ENCODE data around the gene DERL3. TPM values are rescaled to one million over a fixed set of nuclear protein-coding genes. Genes with fewer than 3 reads are reported as not detected.
A peak's percentile ranks its signal among the peaks of the same experiment; 100 is the strongest.

The DERL3 gene
- total and polyA plus RNA-seq, 2 of the 13 experiments (the other 11 are each of a cell fraction or from before 2014, with no cell fraction given) = not detected

DNA sequence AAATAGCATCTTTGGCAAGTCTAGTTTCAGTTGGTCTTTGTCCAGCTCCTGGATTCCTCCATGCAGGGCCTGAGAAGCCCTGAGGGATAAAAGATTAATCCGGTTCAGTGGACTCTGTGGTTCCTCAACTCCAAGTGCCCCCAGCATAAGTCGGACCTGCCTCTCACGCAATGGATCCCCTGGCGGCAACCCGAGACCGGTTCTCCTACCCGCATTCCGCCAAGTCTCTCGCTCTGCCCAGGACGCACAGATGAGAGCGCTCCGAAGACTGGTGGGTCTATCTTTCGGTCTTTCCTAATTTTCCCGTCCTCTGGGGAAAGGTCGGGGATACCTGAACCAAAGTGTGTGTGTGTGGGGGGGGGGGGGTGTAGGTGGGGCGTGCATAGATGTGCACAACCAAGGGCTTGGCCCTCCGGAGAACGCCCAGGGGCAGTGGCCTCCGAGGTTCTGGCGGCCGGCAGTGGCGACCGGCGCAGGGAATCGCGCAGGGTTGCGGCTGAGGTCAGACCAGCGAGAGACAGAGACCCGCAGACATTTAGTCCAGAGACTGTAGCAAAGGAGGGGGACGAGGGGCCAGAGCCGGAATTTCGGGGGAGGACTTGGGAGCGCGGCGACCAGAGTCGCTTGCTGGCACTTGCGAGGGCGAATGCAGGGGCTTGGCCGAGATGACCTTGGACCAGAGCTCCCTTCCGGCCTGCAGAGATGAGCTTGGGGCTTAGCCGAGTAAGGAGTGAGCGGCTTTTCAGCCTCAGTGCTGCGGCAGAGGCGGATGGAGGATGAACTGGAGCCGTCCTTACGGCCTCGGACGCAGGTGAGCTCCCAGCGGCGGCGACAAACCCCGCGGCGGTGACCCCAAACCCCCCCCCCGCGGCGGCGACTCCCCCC lies 18.2 kb upstream of the DERL3 start (continued):
- TF ChIP-seq HMGXB4 (CRISPR knock-in tag; IDR thresholded peaks at IDR 0.05; ENCODE audit: borderline replicate concordance in 1 of 2, low read depth in 1 of 2) (peak in 1 of 2 experiments; percentile 43; a peak in 1 of 4 replicates), ZNF710 (CRISPR knock-in tag; IDR thresholded peaks at IDR 0.05; ENCODE audit: borderline replicate concordance) (no peak), GATAD2A (CRISPR knock-in tag; IDR thresholded peaks at IDR 0.05) (peak; percentile 51; the same call in 1 of the 2 replicates), ZFP41 (CRISPR knock-in tag; IDR thresholded peaks at IDR 0.05; ENCODE audit: borderline replicate concordance) (no peak), THAP7 (CRISPR knock-in tag; IDR thresholded peaks at IDR 0.05) (peak; percentile 44; the same call in 1 of the 2 replicates), AGO2 (optimal IDR thresholded peaks at IDR 0.05; ENCODE audit: low read depth, low read length) (peak; percentile 62), ZNF619 (CRISPR knock-in tag; IDR thresholded peaks at IDR 0.05) (0 out of 2 replicates have a peak, but pooled peaks have one; percentile 27), SOX5 (CRISPR knock-in tag; IDR thresholded peaks at IDR 0.05; ENCODE audit: borderline replicate concordance) (no peak), ATF7-NPFF (CRISPR knock-in tag; IDR thresholded peaks at IDR 0.05; ENCODE audit: low read depth) (peak; percentile 38; the same call in 1 of the 2 replicates), ZNF124 (CRISPR knock-in tag; IDR thresholded peaks at IDR 0.05) (no peak; the same call in 1 of the 2 replicates)
- TF ChIP-seq, protein P1, sequence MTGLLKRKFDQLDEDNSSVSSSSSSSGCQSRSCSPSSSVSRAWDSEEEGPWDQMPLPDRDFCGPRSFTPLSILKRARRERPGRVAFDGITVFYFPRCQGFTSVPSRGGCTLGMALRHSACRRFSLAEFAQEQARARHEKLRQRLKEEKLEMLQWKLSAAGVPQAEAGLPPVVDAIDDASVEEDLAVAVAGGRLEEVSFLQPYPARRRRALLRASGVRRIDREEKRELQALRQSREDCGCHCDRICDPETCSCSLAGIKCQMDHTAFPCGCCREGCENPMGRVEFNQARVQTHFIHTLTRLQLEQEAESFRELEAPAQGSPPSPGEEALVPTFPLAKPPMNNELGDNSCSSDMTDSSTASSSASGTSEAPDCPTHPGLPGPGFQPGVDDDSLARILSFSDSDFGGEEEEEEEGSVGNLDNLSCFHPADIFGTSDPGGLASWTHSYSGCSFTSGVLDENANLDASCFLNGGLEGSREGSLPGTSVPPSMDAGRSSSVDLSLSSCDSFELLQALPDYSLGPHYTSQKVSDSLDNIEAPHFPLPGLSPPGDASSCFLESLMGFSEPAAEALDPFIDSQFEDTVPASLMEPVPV (CRISPR knock-in tag; IDR thresholded peaks at IDR 0.05) = 0 out of 2 replicates have a peak, but pooled peaks have one; percentile 26
- TF ChIP-seq, protein P2, sequence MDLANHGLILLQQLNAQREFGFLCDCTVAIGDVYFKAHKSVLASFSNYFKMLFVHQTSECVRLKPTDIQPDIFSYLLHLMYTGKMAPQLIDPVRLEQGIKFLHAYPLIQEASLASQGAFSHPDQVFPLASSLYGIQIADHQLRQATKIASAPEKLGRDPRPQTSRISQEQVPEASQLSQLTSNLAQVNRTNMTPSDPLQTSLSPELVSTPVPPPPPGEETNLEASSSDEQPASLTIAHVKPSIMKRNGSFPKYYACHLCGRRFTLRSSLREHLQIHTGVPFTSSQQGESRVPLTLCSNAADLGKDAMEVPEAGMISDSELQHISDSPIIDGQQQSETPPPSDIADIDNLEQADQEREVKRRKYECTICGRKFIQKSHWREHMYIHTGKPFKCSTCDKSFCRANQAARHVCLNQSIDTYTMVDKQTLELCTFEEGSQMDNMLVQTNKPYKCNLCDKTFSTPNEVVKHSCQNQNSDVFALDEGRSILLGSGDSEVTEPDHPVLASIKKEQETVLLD (CRISPR knock-in tag; IDR thresholded peaks at IDR 0.05; ENCODE audit: low read depth) = no peak
- TF ChIP-seq, protein P3, sequence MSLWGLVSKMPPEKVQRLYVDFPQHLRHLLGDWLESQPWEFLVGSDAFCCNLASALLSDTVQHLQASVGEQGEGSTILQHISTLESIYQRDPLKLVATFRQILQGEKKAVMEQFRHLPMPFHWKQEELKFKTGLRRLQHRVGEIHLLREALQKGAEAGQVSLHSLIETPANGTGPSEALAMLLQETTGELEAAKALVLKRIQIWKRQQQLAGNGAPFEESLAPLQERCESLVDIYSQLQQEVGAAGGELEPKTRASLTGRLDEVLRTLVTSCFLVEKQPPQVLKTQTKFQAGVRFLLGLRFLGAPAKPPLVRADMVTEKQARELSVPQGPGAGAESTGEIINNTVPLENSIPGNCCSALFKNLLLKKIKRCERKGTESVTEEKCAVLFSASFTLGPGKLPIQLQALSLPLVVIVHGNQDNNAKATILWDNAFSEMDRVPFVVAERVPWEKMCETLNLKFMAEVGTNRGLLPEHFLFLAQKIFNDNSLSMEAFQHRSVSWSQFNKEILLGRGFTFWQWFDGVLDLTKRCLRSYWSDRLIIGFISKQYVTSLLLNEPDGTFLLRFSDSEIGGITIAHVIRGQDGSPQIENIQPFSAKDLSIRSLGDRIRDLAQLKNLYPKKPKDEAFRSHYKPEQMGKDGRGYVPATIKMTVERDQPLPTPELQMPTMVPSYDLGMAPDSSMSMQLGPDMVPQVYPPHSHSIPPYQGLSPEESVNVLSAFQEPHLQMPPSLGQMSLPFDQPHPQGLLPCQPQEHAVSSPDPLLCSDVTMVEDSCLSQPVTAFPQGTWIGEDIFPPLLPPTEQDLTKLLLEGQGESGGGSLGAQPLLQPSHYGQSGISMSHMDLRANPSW (CRISPR knock-in tag; IDR thresholded peaks at IDR 0.05; ENCODE audit: borderline replicate concordance) = no peak
- TF ChIP-seq, protein P4, sequence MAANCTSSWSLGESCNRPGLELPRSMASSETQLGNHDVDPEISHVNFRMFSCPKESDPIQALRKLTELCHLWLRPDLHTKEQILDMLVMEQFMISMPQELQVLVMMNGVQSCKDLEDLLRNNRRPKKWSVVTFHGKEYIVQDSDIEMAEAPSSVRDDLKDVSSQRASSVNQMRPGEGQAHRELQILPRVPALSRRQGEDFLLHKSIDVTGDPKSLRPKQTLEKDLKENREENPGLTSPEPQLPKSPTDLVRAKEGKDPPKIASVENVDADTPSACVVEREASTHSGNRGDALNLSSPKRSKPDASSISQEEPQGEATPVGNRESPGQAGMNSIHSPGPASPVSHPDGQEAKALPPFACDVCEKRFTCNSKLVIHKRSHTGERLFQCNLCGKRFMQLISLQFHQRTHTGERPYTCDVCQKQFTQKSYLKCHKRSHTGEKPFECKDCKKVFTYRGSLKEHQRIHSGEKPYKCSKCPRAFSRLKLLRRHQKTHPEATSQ (CRISPR knock-in tag; IDR thresholded peaks at IDR 0.05; ENCODE audit: borderline replicate concordance) = no peak
